Muscle layer of colon (tissue), 2 donors: ENCODE measurements around the gene SOD3.

ENCODE experiments used
- H3K27ac ChIP-seq: one replicate; pipeline ENCODE4 v1.7.0; 2013; ENCODE audit warnings: low read depth, mild to moderate bottlenecking, low read length, moderate library complexity
- H3K27me3 ChIP-seq, 2 donors: one replicate each; pipeline ENCODE4 v1.7.0; 2013; ENCODE audit warnings: low read length in 2 of 2, mild to moderate bottlenecking in 2 of 2; ENCODE audit not compliant: insufficient read depth in 2 of 2, control insufficient read depth in 1 of 2
- H3K36me3 ChIP-seq: one replicate; pipeline ENCODE4 v1.7.0; 2013; ENCODE audit warnings: mild to moderate bottlenecking, low read length; ENCODE audit not compliant: insufficient read depth
- H3K4me1 ChIP-seq: one replicate; pipeline ENCODE4 v1.7.0; 2013; ENCODE audit warnings: mild to moderate bottlenecking, low read length; ENCODE audit not compliant: insufficient read depth
- H3K4me3 ChIP-seq, 2 donors: one replicate each; pipeline ENCODE4 v1.7.0; 2013; ENCODE audit warnings: low read length in 2 of 2, low read depth in 1 of 2, mild to moderate bottlenecking in 1 of 2, moderate library complexity in 1 of 2
- H3K9ac ChIP-seq: one replicate; pipeline ENCODE4 v1.7.0; 2013; ENCODE audit warnings: low read length
- H3K9me3 ChIP-seq: one replicate; pipeline ENCODE4 v1.7.0; 2013; ENCODE audit warnings: mild to moderate bottlenecking, low read length
- donor health status: abdominal sarcoma.
- donor health status: Adenocarcinoma of cecum.

SOD3 gene

GRCh38 chr4:24775750-24776149 is 19.6 kb upstream of the SOD3 start:
- Histone ChIP-seq H3K27ac (no peak overlapping the region), H3K27me3 (no peaks in the 10 kb centered on the region), H3K9ac (no peak overlapping the region), H3K4me1 (peaks cover 8% of the 10 kb centered on the region), H3K4me3 (no peak overlapping the region), H3K36me3 (no peaks in the 10 kb centered on the region), H3K9me3 (no peaks in the 10 kb centered on the region)

GRCh38 chr4:24777536-24778463 is 17.6 kb upstream of the SOD3 start:
- Histone ChIP-seq H3K27ac (no peak overlapping the region), H3K9me3 (no peaks in the 10 kb centered on the region), H3K9ac (no peak overlapping the region), H3K36me3 (no peaks in the 10 kb centered on the region), H3K4me1 (peaks cover 9% of the 10 kb centered on the region), H3K27me3 (no peaks in the 10 kb centered on the region), H3K4me3 (no peak overlapping the region)

- no peaks in the 10 kb centered on the region for H3K27me3 ChIP-seq
- H3K27ac ChIP-seq, result no peak overlapping the region
- no peaks in the 10 kb centered on the region for H3K36me3 ChIP-seq
- H3K9ac ChIP-seq, result no peak overlapping the region
- H3K4me3 ChIP-seq, result no peak overlapping the region
- no peaks in the 10 kb centered on the region for H3K9me3 ChIP-seq
- H3K4me1 ChIP-seq, result peaks cover 9% of the 10 kb centered on the region
Measured at GRCh38 chr4:24778464-24779225, 16.7 kb upstream of the SOD3 start.

GRCh38 chr4:24780936-24781495 is 14.4 kb upstream of the SOD3 start:
- Histone ChIP-seq H3K36me3 (no peaks in the 10 kb centered on the region), H3K4me3 (no peak overlapping the region), H3K27me3 (no peaks in the 10 kb centered on the region), H3K9me3 (no peaks in the 10 kb centered on the region), H3K4me1 (peaks cover 9% of the 10 kb centered on the region), H3K27ac (no peak overlapping the region), H3K9ac (no peak overlapping the region)

GRCh38 chr4:24781999-24782745 is 13.2 kb upstream of the SOD3 start:
- Histone ChIP-seq H3K9ac (no peak overlapping the region), H3K4me1 (peaks cover 9% of the 10 kb centered on the region), H3K27ac (no peak overlapping the region), H3K4me3 (no peak overlapping the region), H3K27me3 (no peaks in the 10 kb centered on the region), H3K36me3 (no peaks in the 10 kb centered on the region), H3K9me3 (no peaks in the 10 kb centered on the region)

- Histone ChIP-seq H3K27me3 (no peaks in the 10 kb centered on the region), H3K4me1 (peaks cover 9% of the 10 kb centered on the region), H3K4me3 (no peak overlapping the region), H3K36me3 (no peaks in the 10 kb centered on the region), H3K9me3 (no peaks in the 10 kb centered on the region), H3K27ac (no peak overlapping the region), H3K9ac (no peak overlapping the region)
Measured at GRCh38 chr4:24783506-24783905, 11.9 kb upstream of the SOD3 start.

- H3K9ac ChIP-seq, result no peak overlapping the region
- no peaks in the 10 kb centered on the region for H3K9me3 ChIP-seq
- no peaks in the 10 kb centered on the region for H3K27me3 ChIP-seq
- H3K4me3 ChIP-seq, result no peak overlapping the region
- no peak overlapping the region for H3K27ac ChIP-seq
- peaks cover 12% of the 10 kb centered on the region for H3K4me1 ChIP-seq
- no peaks in the 10 kb centered on the region for H3K36me3 ChIP-seq
Measured at GRCh38 chr4:24791043-24791442, 4.3 kb upstream of the SOD3 start.

- Histone ChIP-seq H3K27ac (no peak overlapping the region), H3K27me3 (no peaks in the 10 kb centered on the region)
Measured at GRCh38 chr4:24792552-24792951, 2.8 kb upstream of the SOD3 start.

GRCh38 chr4:24793219-24794005 is 2.0 kb upstream of the SOD3 start:
- Histone ChIP-seq H3K4me1 (peaks cover 20% of the 10 kb centered on the region), H3K4me3 (no peak overlapping the region), H3K9ac (no peak overlapping the region), H3K9me3 (no peaks in the 10 kb centered on the region), H3K27me3 (no peaks in the 10 kb centered on the region), H3K27ac (no peak overlapping the region), H3K36me3 (no peaks in the 10 kb centered on the region)

More at GRCh38 chr4:24792552-24792951, 2.8 kb upstream of the SOD3 start:
- H3K4me1 ChIP-seq, result peaks cover 20% of the 10 kb centered on the region
- no peaks in the 10 kb centered on the region for H3K9me3 ChIP-seq
- no peak overlapping the region for H3K9ac ChIP-seq
- H3K36me3 ChIP-seq, result no peaks in the 10 kb centered on the region
- H3K4me3 ChIP-seq, result no peak overlapping the region

- H3K4me3 ChIP-seq, result peak overlapping the region in 1 of 2 donors; percentile 72
- H3K27ac ChIP-seq, result peak overlapping the region; percentile 28
Measured at GRCh38 chr4:24794051-24794450, 1.3 kb upstream of the SOD3 start.

More at GRCh38 chr4:24794051-24794450, 1.3 kb upstream of the SOD3 start:
- Histone ChIP-seq H3K9ac (no peak overlapping the region), H3K27me3 (no peaks in the 10 kb centered on the region), H3K9me3 (no peaks in the 10 kb centered on the region), H3K4me1 (peaks cover 20% of the 10 kb centered on the region), H3K36me3 (no peaks in the 10 kb centered on the region)
